NCI-H82 treated with DMSO at 0.1 percent for 48 hours (cell line): ENCODE results near the gene CAMKMT.

Experiments used
- DNase-seq: peaks from one replicate; lab custom pipeline; 2025; ENCODE audit not compliant: unreplicated experiment; lab: John Stamatoyannopoulos, UW

CAMKMT gene

GRCh38 chr2:44723921-44724320 is 362.2 kb downstream of the CAMKMT start:
- DNase-seq = no peak

GRCh38 chr2:44730593-44730992 is 368.8 kb downstream of the CAMKMT start:
- DNase-seq = no peak

DNA sequence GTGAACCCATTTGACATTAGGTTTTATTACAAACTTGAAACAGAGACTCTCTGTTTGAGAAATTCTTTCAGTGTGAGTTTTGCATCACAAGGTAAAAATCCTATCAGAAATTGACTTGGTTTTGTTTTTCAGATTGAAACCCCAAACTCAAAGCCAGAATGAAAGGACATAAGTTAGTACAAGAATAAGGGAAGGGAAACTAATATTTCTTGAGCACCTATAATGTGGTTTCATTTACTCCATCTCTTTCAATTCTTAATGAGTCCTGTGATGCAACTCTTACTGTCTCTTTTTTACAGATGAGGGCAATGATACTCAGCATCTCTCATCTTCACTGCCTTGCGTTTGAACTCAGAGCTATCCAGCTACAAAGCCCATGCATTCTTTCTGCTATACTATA is 369.8 kb downstream of the CAMKMT start:
- no peak for DNase-seq

DNA sequence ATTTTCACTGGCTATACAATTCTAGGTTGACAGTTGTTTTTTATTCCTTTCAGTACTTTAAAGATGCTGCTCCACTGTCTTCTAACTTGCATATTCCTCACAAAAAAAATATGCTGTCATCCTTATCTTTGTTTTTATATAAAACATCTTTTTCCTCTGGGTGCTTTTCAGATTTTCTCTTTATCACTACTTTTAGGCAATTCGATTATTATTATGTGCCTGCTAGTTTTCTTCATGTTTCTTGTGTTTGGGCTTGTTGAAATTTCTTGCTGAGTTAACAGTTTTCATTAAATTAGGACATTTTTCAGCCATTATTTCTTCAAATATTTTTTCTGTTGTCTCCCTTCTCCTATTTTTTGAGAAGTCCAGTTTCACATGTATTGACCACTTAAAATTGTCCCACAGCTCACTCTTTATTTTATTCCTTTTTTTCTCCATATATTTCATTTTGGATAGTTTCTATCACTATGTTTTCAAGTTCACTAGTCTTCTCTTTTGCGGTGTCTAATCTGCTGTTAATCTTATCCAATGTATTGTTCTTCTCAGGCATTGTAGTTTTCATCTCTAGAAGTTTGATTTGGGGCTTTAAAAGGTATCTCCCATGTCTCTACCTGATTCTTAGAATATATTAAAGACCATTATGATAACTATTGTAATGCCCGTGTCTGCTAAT is 374.7 kb downstream of the CAMKMT start:
- DNase-seq = no peak

- DNase-seq = no peak
Measured at GRCh38 chr2:44740678-44741077, 378.9 kb downstream of the CAMKMT start.

GRCh38 chr2:44741507-44741906 is 379.8 kb downstream of the CAMKMT start:
- no peak for DNase-seq

DNA sequence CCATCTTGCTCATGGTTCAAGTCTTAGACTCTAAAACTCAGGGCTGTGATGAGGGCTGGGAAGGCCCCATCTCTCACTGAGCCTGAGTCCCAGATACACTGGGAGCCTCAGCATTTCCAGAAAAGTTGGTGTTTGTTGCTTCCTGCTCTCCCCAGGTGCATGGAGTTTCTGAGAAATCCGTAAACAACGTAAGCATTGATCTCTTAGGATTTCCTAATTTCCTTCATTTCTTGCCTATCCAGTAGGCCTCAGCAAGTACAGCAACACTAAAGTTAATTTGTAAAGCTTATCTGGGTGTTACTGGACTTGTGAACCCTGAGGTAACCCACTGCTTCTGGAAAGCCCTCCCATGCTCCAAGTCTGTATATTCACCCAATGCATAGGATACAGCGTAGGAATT is 380.3 kb downstream of the CAMKMT start:
- DNase-seq = no peak

GRCh38 chr2:44743473-44743872 is 381.7 kb downstream of the CAMKMT start:
- DNase-seq = no peak

DNA sequence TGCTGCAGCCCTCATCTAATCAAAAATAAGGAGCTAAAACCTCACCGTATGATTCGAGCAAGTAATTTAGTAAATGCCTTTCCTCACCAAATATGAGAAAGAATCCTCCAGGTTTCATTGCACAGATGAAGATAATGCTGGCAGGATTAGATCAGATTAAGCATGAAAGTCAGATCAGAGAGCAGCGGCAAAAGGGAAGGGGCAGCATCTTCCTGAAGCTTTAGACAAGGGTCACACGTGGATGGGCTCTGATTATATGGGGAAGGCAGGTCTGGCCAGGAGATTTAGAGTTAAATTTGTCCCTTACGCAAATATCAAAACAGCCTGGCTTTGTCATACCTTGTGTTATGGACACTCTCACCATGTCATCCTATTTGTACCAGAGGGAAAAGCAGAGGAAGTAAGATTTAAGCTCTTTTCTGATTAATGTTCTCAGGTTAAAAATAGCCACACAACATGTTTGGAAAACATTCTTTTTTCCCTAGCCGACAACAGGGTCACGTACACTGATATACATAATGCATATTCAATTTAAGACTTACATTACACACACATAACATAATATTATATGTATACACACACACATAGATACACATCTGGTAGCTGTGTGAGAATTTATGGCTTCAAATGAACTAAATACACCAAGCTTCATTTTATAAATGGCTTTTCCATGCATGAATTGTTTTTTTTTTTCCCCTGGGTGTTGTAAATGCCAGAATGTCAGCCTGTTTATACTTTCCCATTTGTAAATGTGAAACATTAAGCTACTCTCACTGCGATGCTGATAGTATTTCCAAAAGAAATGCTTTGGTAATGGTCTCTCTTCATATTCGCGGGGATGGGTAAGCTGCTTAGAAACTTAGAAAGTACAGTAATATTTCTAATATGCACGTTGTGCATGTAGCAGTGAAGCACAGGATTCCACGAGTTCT is 383.5 kb downstream of the CAMKMT start:
- DNase-seq = peak; percentile 95

- peak; percentile 32 for DNase-seq
Measured at GRCh38 chr2:44745922-44746766, 384.4 kb downstream of the CAMKMT start.

GRCh38 chr2:44746856-44747615 is 385.3 kb downstream of the CAMKMT start:
- DNase-seq = no peak

DNA sequence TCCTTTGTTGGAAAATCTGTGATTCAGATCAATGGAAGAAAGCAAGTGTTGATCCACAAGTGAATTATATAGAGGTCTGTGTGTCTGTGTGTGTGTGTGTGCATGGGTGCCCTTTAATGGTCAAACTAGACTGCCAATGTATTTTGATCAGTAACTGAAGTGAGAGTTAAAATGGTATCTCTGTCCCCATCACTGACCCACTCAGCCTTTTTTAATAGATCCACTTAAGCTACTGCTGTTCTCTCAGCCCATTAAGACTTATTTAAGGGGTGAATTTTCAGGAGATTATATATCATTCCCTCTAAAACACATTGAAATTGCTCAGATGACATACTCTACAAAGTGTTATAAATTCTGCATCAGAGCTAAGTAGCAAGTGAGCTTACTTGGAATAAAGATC is 386.0 kb downstream of the CAMKMT start:
- no peak for DNase-seq

- peak; percentile 91 for DNase-seq
Measured at GRCh38 chr2:44751754-44752479, 390.2 kb downstream of the CAMKMT start.

DNA sequence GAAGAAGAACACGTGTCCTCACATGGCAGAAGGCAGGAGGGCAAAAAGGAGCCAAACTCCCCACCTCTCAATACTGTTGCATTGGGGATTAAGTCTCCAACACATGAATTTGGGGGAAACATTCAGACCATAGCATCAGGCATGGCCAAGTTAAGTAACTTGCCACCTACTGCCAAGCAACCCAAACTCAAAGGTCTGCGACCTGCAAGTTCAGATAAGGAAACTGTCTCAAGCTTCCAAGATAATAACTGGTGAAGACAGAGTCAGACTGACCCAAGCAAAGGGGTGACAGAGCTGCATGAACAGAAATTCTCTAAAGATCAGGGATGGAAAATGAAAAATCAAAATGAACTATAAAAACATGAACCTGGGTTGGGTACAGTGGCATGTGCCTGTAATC is 391.0 kb downstream of the CAMKMT start:
- DNase-seq = no peak

DNA sequence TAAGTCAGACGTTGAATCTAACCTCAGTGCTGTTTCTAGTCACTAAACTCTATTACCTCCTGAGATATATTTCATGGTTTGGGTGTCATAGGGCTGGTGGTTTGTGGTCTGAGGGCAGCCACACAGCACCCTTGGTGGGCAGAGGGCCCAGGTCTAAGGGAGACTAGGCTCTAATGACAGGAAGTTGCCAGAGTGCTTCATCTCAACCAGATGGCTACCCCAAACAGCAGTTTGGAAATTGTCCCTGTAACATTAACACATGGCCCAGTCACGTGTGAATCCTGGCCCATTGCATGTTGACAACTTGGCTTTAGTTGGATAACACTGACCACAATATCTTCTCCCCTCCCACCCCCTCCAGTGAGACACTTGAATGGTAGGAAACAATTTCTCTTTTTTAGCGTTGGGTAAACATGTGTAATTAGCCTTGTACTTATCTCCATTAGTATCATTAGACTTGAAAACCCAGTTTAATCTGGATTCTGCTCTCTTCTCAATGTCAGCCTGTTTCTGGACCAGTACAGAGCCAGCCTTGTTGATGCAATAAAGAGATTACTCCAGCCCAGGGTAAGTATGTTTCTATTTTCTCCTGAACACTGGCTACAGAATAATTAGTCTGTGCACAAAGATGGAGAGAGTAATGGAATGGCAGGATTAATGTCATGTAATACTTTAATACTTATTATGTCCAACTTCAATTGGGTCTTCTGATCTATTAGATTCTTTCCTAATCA is 392.0 kb downstream of the CAMKMT start:
- peak; percentile 97 for DNase-seq

DNA sequence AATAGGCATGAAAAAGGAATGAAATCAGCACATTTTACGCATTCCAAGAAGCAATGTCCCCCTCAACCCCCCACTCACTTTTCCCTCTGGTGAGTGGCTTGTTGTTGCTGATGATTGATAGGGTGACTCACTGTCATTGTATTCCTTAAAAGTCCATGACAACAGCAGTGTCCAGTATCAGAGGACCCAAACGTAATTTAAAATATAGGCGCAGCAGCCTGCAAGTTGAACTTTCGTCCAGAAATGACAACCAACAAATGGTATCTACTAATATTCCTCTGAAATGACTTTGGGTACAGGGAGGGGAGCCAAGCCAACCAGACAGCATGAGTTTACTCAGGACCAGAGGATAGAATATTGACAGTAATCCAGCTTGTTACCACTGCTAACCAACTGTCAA is 396.8 kb downstream of the CAMKMT start:
- DNase-seq = no peak

DNA sequence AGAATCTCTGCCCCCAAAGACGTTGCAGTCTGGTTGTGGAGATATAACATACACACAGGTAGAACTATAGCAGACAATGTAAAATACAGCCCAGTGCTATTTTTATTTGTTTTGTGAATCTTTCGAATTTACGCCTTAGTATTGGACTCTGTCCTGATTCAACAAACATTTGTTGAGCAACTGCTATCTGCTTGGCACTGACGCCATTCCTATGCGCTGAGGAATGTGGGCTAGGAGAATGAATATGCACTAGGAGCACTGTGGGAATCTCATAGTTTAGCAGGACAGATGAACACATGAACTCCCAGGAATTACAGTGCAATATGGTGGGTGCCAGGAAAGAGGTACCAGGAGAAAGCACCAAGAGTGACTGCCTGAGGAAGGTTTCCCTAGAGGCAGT is 398.1 kb downstream of the CAMKMT start:
- no peak for DNase-seq

DNA sequence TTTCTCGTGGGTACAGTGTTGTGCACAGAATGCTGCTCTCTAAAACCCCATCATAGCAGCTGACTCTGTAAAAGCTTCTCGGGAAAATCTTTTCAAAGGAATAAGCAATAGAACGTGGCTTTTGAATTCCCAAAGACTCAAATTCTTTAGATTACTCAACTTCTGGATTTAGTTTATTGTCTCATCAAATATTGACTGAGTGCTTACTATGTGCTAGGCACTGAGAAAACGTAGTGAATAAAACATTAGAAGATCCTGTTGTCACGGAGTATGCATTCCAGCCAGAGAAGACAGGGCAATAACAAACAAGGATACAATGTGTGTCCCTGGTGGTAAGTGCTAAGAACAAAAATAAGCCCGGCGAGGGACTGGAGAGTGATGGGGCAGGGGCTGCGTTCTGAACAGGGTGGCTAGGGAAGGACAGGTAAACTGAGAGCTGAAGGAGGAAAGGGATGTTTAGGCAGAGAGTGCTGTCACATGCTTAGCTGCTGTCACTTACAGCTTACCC is 401.6 kb downstream of the CAMKMT start:
- DNase-seq = no peak

- DNase-seq = no peak
Measured at GRCh38 chr2:44766220-44766619, 404.5 kb downstream of the CAMKMT start.
